H1 (cell line): ENCODE measurements around the gene GALNT9. TPM values are rescaled to one million over a fixed set of nuclear protein-coding genes. Genes with fewer than 3 reads are reported as not detected.

Experiments
- CTCF ChIA-PET: fragments of 300-600 bp; sonication (Branson Sonifier 250); formaldehyde crosslinking; loops from one replicate; lab custom pipeline; 2021; ENCODE audit not compliant: partially characterized antibody; lab: Charles Lee
- POLR2A ChIA-PET: fragments of 300-600 bp; sonication (Branson Sonifier 250); formaldehyde crosslinking; loops from one replicate; lab custom pipeline; 2021; ENCODE audit warnings: inconsistent platforms; ENCODE audit not compliant: partially characterized antibody; lab: Charles Lee
- DNase-seq, 2 experiments: peaks; one replicate each; pipeline versions ENCODE4 v3.0.0 to v3.0.0-alpha.2; 2010 to 2022; ENCODE audit warnings: low spot score in 2 of 2, low read depth in 1 of 2, mixed read lengths in 1 of 2
- FAIRE-seq: peaks from 2 replicates; lab custom pipeline; 2011; peaks lifted over from hg19 to GRCh38; lab: Jason Lieb, UNC
- H2AFZ ChIP-seq: 2 replicates; pipeline ENCODE4 v1.8.1; 2012; ENCODE audit warnings: low read length, inconsistent platforms
- H2AK5ac ChIP-seq: 2 replicates; pipeline ENCODE4 v1.6.1; 2013; ENCODE audit warnings: low read depth, low read length
- H2BK120ac ChIP-seq: replicated peaks from 2 replicates; pipeline ENCODE3; 2013; ENCODE audit warnings: low read depth, low read length, inconsistent platforms
- H2BK12ac ChIP-seq: 2 replicates; pipeline ENCODE4 v1.6.1; 2013; ENCODE audit warnings: low read depth, low read length
- H2BK15ac ChIP-seq: 2 replicates; pipeline ENCODE4 v1.6.1; 2013; ENCODE audit warnings: low read length
- H2BK20ac ChIP-seq: 2 replicates; pipeline ENCODE4 v1.6.1; 2013; ENCODE audit warnings: low read length
- H2BK5ac ChIP-seq: 2 replicates; pipeline ENCODE4 v1.6.1; 2013; ENCODE audit warnings: low read depth, low read length
- H3K14ac ChIP-seq: 2 replicates; pipeline ENCODE4 v1.6.1; 2013; ENCODE audit warnings: inconsistent platforms; ENCODE audit not compliant: insufficient read length
- H3K18ac ChIP-seq: 2 replicates; pipeline ENCODE4 v1.6.1; 2013; ENCODE audit warnings: low read length; ENCODE audit errors: extremely low read depth
- H3K23ac ChIP-seq: 2 replicates; pipeline ENCODE4 v1.6.1; 2013; ENCODE audit warnings: inconsistent platforms; ENCODE audit not compliant: insufficient read length
- H3K23me2 ChIP-seq: 2 replicates; pipeline ENCODE4 v1.6.1; 2013; ENCODE audit warnings: low read depth, low read length
- H3K27ac ChIP-seq: 2 replicates; pipeline ENCODE4 v1.6.1; 2011; ENCODE audit warnings: low read depth, low read length, inconsistent platforms
- H3K27me3 ChIP-seq, 4 experiments: replicated peaks in 1 of 4; 1 replicate in 1 of 4; 2 replicates in 3 of 4; pipeline versions ENCODE4 v1.6.1 to v1.8.1; 2011 to 2013; ENCODE audit warnings: low read length in 3 of 4, mild to moderate bottlenecking in 3 of 4, inconsistent platforms in 2 of 4, mixed read lengths in 2 of 4, moderate library complexity in 1 of 4; ENCODE audit not compliant: control insufficient read depth in 3 of 4, insufficient read depth in 3 of 4; ENCODE audit errors: extremely low read depth in 1 of 4
- H3K36me3 ChIP-seq, 4 experiments: 2 replicates each; pipeline versions ENCODE4 v1.6.1 to v1.8.1; 2011 to 2013; ENCODE audit warnings: mild to moderate bottlenecking in 4 of 4, low read length in 3 of 4, moderate library complexity in 2 of 4, control low read depth in 1 of 4, inconsistent platforms in 1 of 4; ENCODE audit not compliant: insufficient read depth in 4 of 4, control insufficient read depth in 2 of 4
- H3K4ac ChIP-seq: replicated peaks from 2 replicates; pipeline ENCODE3; 2013; ENCODE audit warnings: low read length, low read depth, mixed read lengths, inconsistent platforms; ENCODE audit not compliant: insufficient read length
- H3K4me1 ChIP-seq, 4 experiments: replicated peaks in 1 of 4; 1 replicate in 1 of 4; 2 replicates in 3 of 4; pipeline versions ENCODE4 v1.6.1 to v1.8.1; 2011 to 2013; ENCODE audit warnings: low read length in 3 of 4, inconsistent platforms in 2 of 4, mixed read lengths in 1 of 4; ENCODE audit not compliant: insufficient read depth in 4 of 4, control insufficient read depth in 3 of 4
- H3K4me2 ChIP-seq, 2 experiments: 2 replicates each; pipeline versions ENCODE4 v1.6.1 to v1.8.1; 2011 to 2013; ENCODE audit warnings: low read depth in 2 of 2, low read length in 2 of 2, control low read depth in 1 of 2, inconsistent platforms in 1 of 2, mild to moderate bottlenecking in 1 of 2; ENCODE audit not compliant: insufficient read depth in 1 of 2
- H3K4me3 ChIP-seq, 4 experiments: fragments of 200-600, 300-600 bp in 1 of 4; sonication (generic), shearing (Covaris generic), sonication (Bioruptor Twin) in 1 of 4; 2 replicates each; pipeline versions ENCODE4 v1.5.1 to v1.8.1; 2011 to 2016; ENCODE audit warnings: low read length in 4 of 4, low read depth in 3 of 4, control low read depth in 2 of 4, inconsistent platforms in 2 of 4, mild to moderate bottlenecking in 2 of 4, mixed read lengths in 1 of 4, moderate library complexity in 1 of 4; ENCODE audit not compliant: insufficient read depth in 2 of 4; ENCODE audit errors: extremely low read depth in 1 of 4
- H3K56ac ChIP-seq: replicated peaks from 2 replicates; pipeline ENCODE3; 2013; ENCODE audit warnings: low read depth, mild to moderate bottlenecking, mixed read lengths, low read length, inconsistent platforms; ENCODE audit not compliant: insufficient read length
- H3K79me1 ChIP-seq: 2 replicates; pipeline ENCODE4 v1.6.1; 2013; ENCODE audit warnings: low read depth, low read length, control low read depth
- H3K79me2 ChIP-seq, 2 experiments: 2 replicates each; pipeline versions ENCODE4 v1.6.1 to v1.8.1; 2012 to 2013; ENCODE audit warnings: low read length in 2 of 2, mild to moderate bottlenecking in 2 of 2, inconsistent platforms in 1 of 2; ENCODE audit not compliant: insufficient read depth in 2 of 2, control insufficient read depth in 1 of 2
- H3K9ac ChIP-seq, 4 experiments: replicated peaks in 1 of 4; 1 replicate in 1 of 4; 2 replicates in 3 of 4; pipeline versions ENCODE4 v1.6.1 to v1.8.1; 2011 to 2013; ENCODE audit warnings: low read depth in 3 of 4, low read length in 3 of 4, control low read depth in 2 of 4, mild to moderate bottlenecking in 2 of 4, moderate library complexity in 2 of 4, inconsistent platforms in 1 of 4; ENCODE audit errors: extremely low read depth in 1 of 4
- H3K9me3 ChIP-seq, 2 experiments: 2 replicates each; pipeline versions ENCODE4 v1.6.1 to v1.8.1; 2012 to 2013; ENCODE audit warnings: mild to moderate bottlenecking in 2 of 2, moderate library complexity in 2 of 2, control low read depth in 1 of 2, inconsistent platforms in 1 of 2, low read depth in 1 of 2, low read length in 1 of 2, mixed read lengths in 1 of 2; ENCODE audit not compliant: insufficient read depth in 2 of 2
- H4K20me1 ChIP-seq, 2 experiments: replicated peaks in 1 of 2; 2 replicates each; pipeline versions ENCODE3 to v1.8.1; 2011 to 2013; ENCODE audit warnings: inconsistent platforms in 2 of 2, low read length in 2 of 2, mild to moderate bottlenecking in 1 of 2; ENCODE audit not compliant: insufficient read depth in 2 of 2, control insufficient read depth in 1 of 2
- H4K5ac ChIP-seq: 2 replicates; pipeline ENCODE4 v1.6.1; 2013; ENCODE audit warnings: low read length, low read depth, mixed read lengths, inconsistent platforms; ENCODE audit not compliant: insufficient read length
- H4K8ac ChIP-seq: 2 replicates; pipeline ENCODE4 v1.8.0; 2013; ENCODE audit warnings: mild to moderate bottlenecking, moderate library complexity, low read length, inconsistent platforms; ENCODE audit not compliant: insufficient read depth; ENCODE audit errors: extremely low read depth
- H4K91ac ChIP-seq: replicated peaks from 2 replicates; pipeline ENCODE3; 2013; ENCODE audit warnings: low read length, mixed read lengths, inconsistent platforms; ENCODE audit not compliant: insufficient read length
- ASH2L ChIP-seq: fragments of 200-600, 300-600 bp; sonication (generic); IDR thresholded peaks from one replicate; pipeline ENCODE4 v1.7.1; 2017; ENCODE audit warnings: low read length
- BRCA1 ChIP-seq: IDR thresholded peaks from 2 replicates; pipeline ENCODE4 v1.6.1; 2012; ENCODE audit warnings: low read depth, low read length, improper control_type of control experiment
- CTBP2 ChIP-seq: IDR thresholded peaks from 2 replicates; pipeline ENCODE4 v1.7.0; 2011; ENCODE audit warnings: borderline replicate concordance, mild to moderate bottlenecking, moderate library complexity, mixed read lengths, low read length; ENCODE audit not compliant: insufficient read depth, insufficient read length
- EP300 ChIP-seq, 2 experiments: IDR thresholded peaks; 1 replicate in 1 of 2; 2 replicates in 1 of 2; pipeline ENCODE4 v1.6.1; 2011 to 2012; ENCODE audit warnings: low read depth in 2 of 2, low read length in 2 of 2, mild to moderate bottlenecking in 2 of 2, borderline replicate concordance in 1 of 2, inconsistent platforms in 1 of 2, moderate library complexity in 1 of 2
- FOSL1 ChIP-seq: IDR thresholded peaks from 2 replicates; pipeline ENCODE4 v1.6.1; 2011; ENCODE audit warnings: mild to moderate bottlenecking, low read depth, low read length, moderate library complexity; ENCODE audit not compliant: insufficient read depth
- KDM4A ChIP-seq: IDR thresholded peaks from one replicate; pipeline ENCODE4 v1.7.1; 2012; ENCODE audit warnings: low read depth, mild to moderate bottlenecking, moderate library complexity, low read length, inconsistent platforms; ENCODE audit not compliant: severe bottlenecking
- MAFK ChIP-seq: IDR thresholded peaks from 2 replicates; pipeline ENCODE4 v1.6.1; 2012; ENCODE audit warnings: low read depth, mild to moderate bottlenecking, improper control_type of control experiment, low read length
- NRF1 ChIP-seq: IDR thresholded peaks from 2 replicates; pipeline ENCODE4 v1.6.1; 2011; ENCODE audit warnings: mild to moderate bottlenecking, low read depth, low read length, improper control_type of control experiment
- POU5F1 ChIP-seq: IDR thresholded peaks from 2 replicates; pipeline ENCODE4 v1.6.1; 2011; ENCODE audit warnings: low read depth, mild to moderate bottlenecking, low read length, moderate library complexity
- WGBS, 2 experiments: shearing (Covaris generic) in 1 of 2; methylation state at CpG; one replicate each; pipeline versions ENCODE4 v1.1.6 to v1.1.7; 2013 to 2015; ENCODE audit warnings: low lambda C conversion rate in 2 of 2, mixed read lengths in 2 of 2, inconsistent platforms in 1 of 2, low coverage in 1 of 2, missing lambda C conversion rate in 1 of 2; ENCODE audit not compliant: insufficient replicate concordance in 2 of 2, insufficient coverage in 1 of 2, insufficient read length in 1 of 2; ENCODE audit errors: extremely low coverage in 1 of 2, missing lambda C conversion rate in 1 of 2; 5-methylcytosine and 5-hydroxymethylcytosine counted together
- polyA plus RNA-seq, 7 experiments: library from polyadenylated mRNA; depleted of rRNA in 3 of 7; stranded (reverse) in 5 of 7; unstranded in 2 of 7; fragments of >200 nt in 5 of 7; fragments of 200-250 nt in 2 of 7; gene quantifications; 1 replicate in 5 of 7; 2 replicates in 1 of 7; 4 replicates in 1 of 7; pipeline versions ENCODE4 v1.2.1 to v1.2.3, GENCODE V29; 2011 to 2013; ENCODE audit warnings: missing spikeins in 2 of 7, mixed read lengths in 2 of 7
- total RNA-seq: library from RNA; stranded (reverse); fragmentation: NEBNext Ultra II Directional; extraction: Animal tissue kit (Norgen Biotek cat#: 25700); gene quantifications from 2 replicates; pipeline ENCODE4 v1.2.1, GENCODE V29; 2021

The GALNT9 gene
- total and polyA plus RNA-seq, 2 of the 8 experiments (the other 6 are each of a cell fraction or from before 2014, with no cell fraction given), result 2.0 to 3.6 TPM

DNA sequence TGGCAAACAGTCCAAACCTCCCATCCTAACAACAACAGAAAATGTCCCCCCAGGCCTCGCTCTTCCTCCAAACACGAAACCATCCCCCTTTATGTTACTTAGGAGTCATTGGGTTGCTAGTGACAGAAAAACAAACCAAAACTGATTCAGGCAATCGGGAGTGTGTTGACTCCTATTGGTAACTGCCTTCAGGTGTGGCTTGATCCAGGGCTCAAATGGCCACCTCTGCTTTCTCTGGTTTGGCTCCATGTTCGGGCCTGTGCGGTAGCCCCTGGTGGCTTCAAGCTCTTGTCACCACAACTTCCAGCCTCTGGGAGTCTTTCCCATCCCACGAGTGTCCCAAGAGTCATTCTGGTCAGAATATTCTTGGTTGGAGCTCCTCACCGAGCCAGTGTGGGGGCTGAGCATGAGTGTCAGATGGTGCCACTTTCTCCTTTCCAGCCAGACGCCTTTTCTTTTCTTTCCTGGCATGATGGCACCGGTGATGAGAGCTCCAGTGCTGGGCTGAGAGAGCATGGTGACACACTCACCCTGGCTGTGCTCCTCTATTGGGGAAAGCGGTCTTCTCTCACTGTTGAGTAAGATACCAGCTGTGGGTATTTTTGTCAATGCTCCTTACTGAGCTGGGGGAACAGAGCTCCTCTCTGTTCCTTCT, 146.6 kb downstream of the GALNT9 start:
- Histone ChIP-seq H3K9me3 (peaks cover 0 to 16% of the 10 kb centered on the region in 2 experiments; a peak in 1 of 4 replicates), H3K23me2 (peaks cover 6% of the 10 kb centered on the region; the same call in 1 of the 2 replicates), H2BK120ac (no peak overlapping the region), H2BK20ac (no peak overlapping the region), H3K4ac (no peak overlapping the region), H4K20me1 (peaks cover 0 to 10% of the 10 kb centered on the region in 2 experiments), H3K27ac (no peak overlapping the region), H3K4me3 (no peak overlapping the region), H4K91ac (no peak overlapping the region), H3K56ac (no peak overlapping the region), H2BK12ac (no peak overlapping the region), H3K79me2 (no peaks in the 10 kb centered on the region), H3K27me3 (peaks cover 0 to 65% (median 37%) of the 10 kb centered on the region in 4 experiments; a peak in 5 of 7 replicates), H3K14ac (no peak overlapping the region), H2BK5ac (no peak overlapping the region), H2AK5ac (no peak overlapping the region), H3K9ac (no peak overlapping the region), H3K23ac (no peak overlapping the region), H3K18ac (no peak overlapping the region), H3K4me2 (no peak overlapping the region), H4K8ac (no peak overlapping the region), H3K79me1 (no peaks in the 10 kb centered on the region), H2BK15ac (no peak overlapping the region), H4K5ac (no peak overlapping the region), H3K36me3 (no peaks in the 10 kb centered on the region; a peak in 1 of 8 replicates), H3K4me1 (peaks cover 0 to 5% (median 0%) of the 10 kb centered on the region in 4 experiments; a peak in 1 of 7 replicates), H2AFZ (no peak overlapping the region)
- ChIA-PET POLR2A (no interaction called here), CTCF (interaction anchor here (0.8 to 2.6 kb wide), 3 partner anchors 8 to 231 kb away, joined by 3 to 8 read pairs (median 5); no protein-coding TSS in a partner anchor)
- no peak for TF ChIP-seq EP300 (IDR thresholded peaks at IDR 0.05; ENCODE audit: borderline replicate concordance in 1 of 2, low read depth in 2 of 2, low read length in 2 of 2)
- TF ChIP-seq NRF1, result no peak
- TF ChIP-seq MAFK, result no peak
- no peak for TF ChIP-seq BRCA1
- no peak for TF ChIP-seq KDM4A
- no peak for TF ChIP-seq POU5F1
- TF ChIP-seq FOSL1, result no peak
- no peak for TF ChIP-seq ASH2L
- TF ChIP-seq CTBP2, result no peak
- DNase-seq (no peak), FAIRE-seq (no peak)
- WGBS, 2 experiments, result 81% methylated on average over 10 of the region's 10 CpGs; no CpG with 5 or more reads in 1 of the 2 experiments
